Natural killer cell (primary cell): Measurements from ENCODE around the gene CDC5L. TPM values are rescaled to one million over a fixed set of nuclear protein-coding genes. Genes with fewer than 3 reads are reported as not detected.

Source experiments
- ATAC-seq, 3 donors: fragments of 150-1000 bp in 2 of 3; fragments of 200-7000 bp in 1 of 3; cut with Tn5 transposase; 1 replicate in 1 of 3; 2 replicates in 2 of 3; pipeline ENCODE4 v1.10.0; 2021; ENCODE audit warnings: mild to moderate bottlenecking in 2 of 3, moderate library complexity in 2 of 3
- DNase-seq, 2 donors: peaks; one replicate each; pipeline versions ENCODE4 v3.0.0 to v3.0.0-alpha.2; 2013 to 2021; ENCODE audit warnings: mixed read lengths in 1 of 2
- H3K27ac ChIP-seq: one replicate; pipeline ENCODE4 v1.5.1; 2013; ENCODE audit warnings: mild to moderate bottlenecking, low read length
- H3K27me3 ChIP-seq: one replicate; pipeline ENCODE4 v1.6.1; 2013; ENCODE audit warnings: low read length; ENCODE audit not compliant: control insufficient read depth, insufficient read depth
- H3K36me3 ChIP-seq: one replicate; pipeline ENCODE4 v1.6.1; 2013; ENCODE audit warnings: low read length; ENCODE audit not compliant: control insufficient read depth, insufficient read depth
- H3K4me1 ChIP-seq: one replicate; pipeline ENCODE4 v1.6.1; 2013; ENCODE audit warnings: low read length; ENCODE audit not compliant: control insufficient read depth, insufficient read depth
- H3K4me3 ChIP-seq: one replicate; pipeline ENCODE4 v1.5.1; 2013; ENCODE audit warnings: low read length
- H3K9me3 ChIP-seq: one replicate; pipeline ENCODE4 v1.6.1; 2013; ENCODE audit warnings: low read length; ENCODE audit not compliant: control insufficient read depth, insufficient read depth
- H3K27ac Mint-ChIP-seq, 2 donors: one replicate each; pipeline ENCODE4 v1.8.0; 2022; ENCODE audit warnings: mild to moderate bottlenecking in 2 of 2, mixed read lengths in 2 of 2, moderate library complexity in 1 of 2
- H3K27me3 Mint-ChIP-seq, 2 donors: one replicate each; pipeline ENCODE4 v1.8.0; 2022; ENCODE audit warnings: low read depth in 2 of 2, mixed read lengths in 2 of 2
- H3K36me3 Mint-ChIP-seq: one replicate; pipeline ENCODE4 v1.8.0; 2022; ENCODE audit warnings: mixed read lengths
- H3K4me1 Mint-ChIP-seq, 2 donors: one replicate each; pipeline ENCODE4 v1.8.0; 2022; ENCODE audit warnings: mixed read lengths in 2 of 2
- H3K4me3 Mint-ChIP-seq: one replicate; pipeline ENCODE4 v1.8.0; 2022; ENCODE audit warnings: mild to moderate bottlenecking, moderate library complexity, mixed read lengths
- H3K9me3 Mint-ChIP-seq, 2 donors: one replicate each; pipeline ENCODE4 v1.8.0; 2022; ENCODE audit warnings: mixed read lengths in 2 of 2
- WGBS: methylation state at CpG from one replicate; pipeline ENCODE4 v1.1.7; 2013; ENCODE audit warnings: missing lambda C conversion rate; ENCODE audit not compliant: insufficient coverage; 5-methylcytosine and 5-hydroxymethylcytosine counted together
- intact Hi-C: fragments of 100-400 bp; cut with micrococcal nuclease; formaldehyde crosslinking; loops from one replicate; pipeline ENCODE4 v1.14.2; 2022
- total RNA-seq, 4 donors: library from RNA; stranded (reverse); fragments of 120-200 nt in 1 of 4; gene quantifications; one replicate each; pipeline versions ENCODE4 v1.2.3 to v1.2.4, GENCODE V29; 2013 to 2022
- TF ChIP-seq, protein P1 (sequence below): fragments of 200-600 bp; IDR thresholded peaks from one replicate; pipeline ENCODE4 v1.8.0; 2022; ENCODE audit warnings: antibody characterized with exemption

The CDC5L gene
- total RNA-seq, 3 donors from 2014 or later (not counting 1 experiment from before 2014, with no cell fraction given): 22.0 to 25.0 (median 24.9) TPM

GRCh38 chr6:44474190-44474631 lies 86.7 kb downstream of the CDC5L start:
- TF ChIP-seq, protein P1, sequence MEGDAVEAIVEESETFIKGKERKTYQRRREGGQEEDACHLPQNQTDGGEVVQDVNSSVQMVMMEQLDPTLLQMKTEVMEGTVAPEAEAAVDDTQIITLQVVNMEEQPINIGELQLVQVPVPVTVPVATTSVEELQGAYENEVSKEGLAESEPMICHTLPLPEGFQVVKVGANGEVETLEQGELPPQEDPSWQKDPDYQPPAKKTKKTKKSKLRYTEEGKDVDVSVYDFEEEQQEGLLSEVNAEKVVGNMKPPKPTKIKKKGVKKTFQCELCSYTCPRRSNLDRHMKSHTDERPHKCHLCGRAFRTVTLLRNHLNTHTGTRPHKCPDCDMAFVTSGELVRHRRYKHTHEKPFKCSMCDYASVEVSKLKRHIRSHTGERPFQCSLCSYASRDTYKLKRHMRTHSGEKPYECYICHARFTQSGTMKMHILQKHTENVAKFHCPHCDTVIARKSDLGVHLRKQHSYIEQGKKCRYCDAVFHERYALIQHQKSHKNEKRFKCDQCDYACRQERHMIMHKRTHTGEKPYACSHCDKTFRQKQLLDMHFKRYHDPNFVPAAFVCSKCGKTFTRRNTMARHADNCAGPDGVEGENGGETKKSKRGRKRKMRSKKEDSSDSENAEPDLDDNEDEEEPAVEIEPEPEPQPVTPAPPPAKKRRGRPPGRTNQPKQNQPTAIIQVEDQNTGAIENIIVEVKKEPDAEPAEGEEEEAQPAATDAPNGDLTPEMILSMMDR: no peak
- no peaks in the 10 kb centered on the region for H3K27me3 ChIP-seq
- H3K4me3 Mint-ChIP-seq: no peak overlapping the region
- peaks cover 9 to 11% of the 10 kb centered on the region in 2 donors for H3K27me3 Mint-ChIP-seq
- no peak for ATAC-seq
- H3K27ac Mint-ChIP-seq: no peak overlapping the region
- no peak for DNase-seq
- H3K27ac ChIP-seq: no peak overlapping the region
- H3K9me3 ChIP-seq: no peaks in the 10 kb centered on the region
- no peaks in the 10 kb centered on the region for H3K4me1 Mint-ChIP-seq
- H3K36me3 ChIP-seq: no peaks in the 10 kb centered on the region
- peaks cover 8% of the 10 kb centered on the region for H3K4me1 ChIP-seq
- H3K9me3 Mint-ChIP-seq: no peaks in the 10 kb centered on the region
- intact Hi-C loops: loop anchor here (2.0 kb wide), 1 partner anchor 1449 kb away; no protein-coding TSS in a partner anchor
- no peak overlapping the region for H3K4me3 ChIP-seq
- 72% methylated on average over 9 of the region's 9 CpGs for WGBS
- H3K36me3 Mint-ChIP-seq: no peaks in the 10 kb centered on the region

GRCh38 chr6:44474643-44475042 lies 87.1 kb downstream of the CDC5L start:
- Histone ChIP-seq H3K9me3 (no peaks in the 10 kb centered on the region), H3K4me3 (no peak overlapping the region), H3K36me3 (no peaks in the 10 kb centered on the region), H3K27me3 (no peaks in the 10 kb centered on the region), H3K27ac (no peak overlapping the region), H3K4me1 (peaks cover 8% of the 10 kb centered on the region)
- 75% methylated on average over 1 of the region's 1 CpG for WGBS
- no peak for DNase-seq
- intact Hi-C loops: loop anchor here (2.0 kb wide), 1 partner anchor 1448 kb away; no protein-coding TSS in a partner anchor
- TF ChIP-seq, protein P1: no peak
- Mint-ChIP-seq H3K4me1 (no peaks in the 10 kb centered on the region), H3K4me3 (no peak overlapping the region), H3K27me3 (peaks cover 9 to 11% of the 10 kb centered on the region in 2 donors), H3K27ac (no peak overlapping the region), H3K36me3 (no peaks in the 10 kb centered on the region), H3K9me3 (no peaks in the 10 kb centered on the region)
- no peak for ATAC-seq

GRCh38 chr6:44475417-44475778 lies 87.9 kb downstream of the CDC5L start:
- no peaks in the 10 kb centered on the region for H3K27me3 ChIP-seq
- intact Hi-C loops: loop anchor here (2.0 kb wide), 1 partner anchor 1447 kb away; no protein-coding TSS in a partner anchor
- H3K27ac Mint-ChIP-seq: no peak overlapping the region
- H3K36me3 ChIP-seq: no peaks in the 10 kb centered on the region
- H3K9me3 Mint-ChIP-seq: no peaks in the 10 kb centered on the region
- H3K9me3 ChIP-seq: no peaks in the 10 kb centered on the region
- TF ChIP-seq, protein P1: no peak
- H3K36me3 Mint-ChIP-seq: no peaks in the 10 kb centered on the region
- H3K4me1 ChIP-seq: peaks cover 8% of the 10 kb centered on the region
- no peak overlapping the region for H3K4me3 Mint-ChIP-seq
- H3K27me3 Mint-ChIP-seq: peaks cover 9 to 11% of the 10 kb centered on the region in 2 donors
- ATAC-seq (peak in 1 of 3 donors; percentile 26), DNase-seq (no peak)
- WGBS: 32% methylated on average over 6 of the region's 6 CpGs
- no peak overlapping the region for H3K4me3 ChIP-seq
- H3K4me1 Mint-ChIP-seq: no peaks in the 10 kb centered on the region
- H3K27ac ChIP-seq: no peak overlapping the region
